GM23338 (cell line): Measurements from ENCODE around the gene CFAP58. TPM values are rescaled to one million over a fixed set of nuclear protein-coding genes. Genes with fewer than 3 reads are reported as not detected.

ENCODE experiments used
- ATAC-seq: fragments of 200-7000 bp; cut with Tn5 transposase; 3 replicates; pipeline ENCODE4 v1.9.1; 2020
- DNase-seq: peaks from one replicate; pipeline ENCODE4 v3.0.0-alpha.2; 2015; ENCODE audit warnings: low spot score
- H2AFZ ChIP-seq: fragments of 200-600 bp; sonication (generic); 2 replicates; pipeline ENCODE4 v1.8.0; 2016; ENCODE audit warnings: antibody characterized with exemption, mild to moderate bottlenecking, moderate library complexity
- H3F3A ChIP-seq: fragments of 200-600 bp; sonication (generic); replicated peaks from 2 replicates; pipeline ENCODE4 v1.8.0; 2017; ENCODE audit warnings: antibody characterized with exemption, mixed run types, low read depth
- H3K27ac ChIP-seq: fragments of 200-600 bp; sonication (generic); 2 replicates; pipeline ENCODE4 v1.6.1; 2016; ENCODE audit warnings: low read depth
- H3K27me3 ChIP-seq: fragments of 200-600 bp; sonication (generic); 2 replicates; pipeline ENCODE4 v1.8.0; 2016; ENCODE audit warnings: mild to moderate bottlenecking, mixed run types, moderate library complexity; ENCODE audit not compliant: insufficient read depth
- H3K36me3 ChIP-seq: fragments of 200-600 bp; sonication (generic); 2 replicates; pipeline ENCODE4 v1.8.0; 2016; ENCODE audit warnings: mild to moderate bottlenecking; ENCODE audit not compliant: insufficient read depth
- H3K4me1 ChIP-seq: fragments of 200-600 bp; sonication (generic); 2 replicates; pipeline ENCODE4 v1.8.0; 2016; ENCODE audit warnings: mild to moderate bottlenecking, moderate library complexity; ENCODE audit not compliant: insufficient read depth
- H3K4me2 ChIP-seq: fragments of 200-600 bp; sonication (generic); 2 replicates; pipeline ENCODE4 v1.7.1; 2017; ENCODE audit warnings: mixed run types
- H3K4me3 ChIP-seq: fragments of 200-600 bp; sonication (generic); 2 replicates; pipeline ENCODE4 v1.6.1; 2016; ENCODE audit warnings: mixed run types
- H3K79me2 ChIP-seq: fragments of 200-600 bp; sonication (generic); replicated peaks from 2 replicates; pipeline ENCODE4 v1.8.0; 2017; ENCODE audit warnings: mild to moderate bottlenecking; ENCODE audit not compliant: insufficient read depth
- H3K9me2 ChIP-seq: fragments of 200-600 bp; sonication (generic); 2 replicates; pipeline ENCODE4 v1.8.0; 2017; ENCODE audit not compliant: insufficient read depth
- H4K20me1 ChIP-seq: fragments of 200-600 bp; sonication (generic); replicated peaks from 2 replicates; pipeline ENCODE4 v1.8.0; 2017; ENCODE audit warnings: mild to moderate bottlenecking; ENCODE audit not compliant: insufficient read depth
- H3K27ac Mint-ChIP-seq: 2 replicates; pipeline ENCODE4 v1.8.0; 2020; ENCODE audit warnings: inconsistent platforms, mild to moderate bottlenecking, moderate library complexity, mixed read lengths
- H3K27me3 Mint-ChIP-seq: 3 replicates; pipeline ENCODE4 v1.8.0; 2022; ENCODE audit warnings: low read depth, mild to moderate bottlenecking, moderate library complexity, mixed read lengths, inconsistent platforms; ENCODE audit not compliant: insufficient read depth, poor library complexity
- H3K36me3 Mint-ChIP-seq: 3 replicates; pipeline ENCODE4 v1.8.0; 2021; ENCODE audit warnings: low read depth, mild to moderate bottlenecking, inconsistent platforms, moderate library complexity, mixed read lengths
- H3K4me1 Mint-ChIP-seq: 3 replicates; pipeline ENCODE4 v1.8.0; 2020; ENCODE audit warnings: mild to moderate bottlenecking, inconsistent platforms, mixed read lengths
- H3K4me3 Mint-ChIP-seq: 3 replicates; pipeline ENCODE4 v1.8.0; 2021; ENCODE audit warnings: moderate library complexity, mild to moderate bottlenecking, inconsistent platforms, mixed read lengths
- H3K9me3 Mint-ChIP-seq: 3 replicates; pipeline ENCODE4 v1.8.0; 2020; ENCODE audit warnings: moderate library complexity, mild to moderate bottlenecking, inconsistent platforms, mixed read lengths
- CREB1 ChIP-seq: fragments of 250-450 bp; sonication (Bioruptor Pico); IDR thresholded peaks from 2 replicates; pipeline ENCODE4 v1.5.0; 2020; ENCODE audit warnings: low read depth, mild to moderate bottlenecking, moderate library complexity
- EZH2 ChIP-seq: fragments of 200-600 bp; sonication (generic); IDR thresholded peaks from one replicate; pipeline ENCODE4 v1.8.0; 2017; ENCODE audit warnings: antibody characterized with exemption, mild to moderate bottlenecking, low read depth; ENCODE audit not compliant: unreplicated experiment
- EZH2phosphoT487 ChIP-seq: fragments of 200-600 bp; sonication (generic); IDR thresholded peaks from one replicate; pipeline ENCODE4 v1.8.1; 2018; ENCODE audit warnings: antibody characterized with exemption; ENCODE audit not compliant: unreplicated experiment
- JUNB ChIP-seq: IDR thresholded peaks from one replicate; pipeline ENCODE4 v1.6.1; 2016; ENCODE audit warnings: antibody characterized with exemption; ENCODE audit not compliant: unreplicated experiment
- NANOG ChIP-seq: IDR thresholded peaks from 2 replicates; pipeline ENCODE4 v1.6.1; 2016; ENCODE audit warnings: antibody characterized with exemption, borderline replicate concordance
- POLR2AphosphoS5 ChIP-seq: IDR thresholded peaks from 2 replicates; pipeline ENCODE4 v1.6.1; 2016; ENCODE audit warnings: antibody characterized with exemption, low read depth
- STAT1 ChIP-seq: IDR thresholded peaks from one replicate; pipeline ENCODE4 v1.6.1; 2016; ENCODE audit warnings: antibody characterized with exemption; ENCODE audit not compliant: unreplicated experiment
- ZNF114 ChIP-seq: fragments of 250-450 bp; sonication (Bioruptor Pico); IDR thresholded peaks from 2 replicates; pipeline ENCODE4 v1.5.0; 2020; ENCODE audit warnings: mild to moderate bottlenecking, moderate library complexity
- ZNF331 ChIP-seq: fragments of 250-450 bp; sonication (Bioruptor Pico); IDR thresholded peaks from 2 replicates; pipeline ENCODE4 v1.5.0; 2020; ENCODE audit warnings: low read depth, mild to moderate bottlenecking, moderate library complexity
- polyA plus RNA-seq: library from polyadenylated mRNA; unstranded; fragments of >200 nt; fragmentation: Nextera tagmentation; extraction: Ambion mirVana; gene quantifications from 2 replicates; pipeline ENCODE4 v1.2.1, GENCODE V29; 2016
- total RNA-seq: library from RNA; depleted of rRNA; stranded (reverse); fragments of >200 nt; shearing (Covaris generic); gene quantifications from 2 replicates; pipeline ENCODE4 v1.2.3, GENCODE V29; 2014
- TF ChIP-seq, protein P1 (sequence below): fragments of 250-450 bp; sonication (Bioruptor Pico); IDR thresholded peaks from 2 replicates; pipeline ENCODE4 v1.5.0; 2020; ENCODE audit warnings: mild to moderate bottlenecking, moderate library complexity
- TF ChIP-seq, protein P2 (sequence below): IDR thresholded peaks from one replicate; pipeline ENCODE4 v1.6.1; 2018; ENCODE audit warnings: antibody characterized with exemption; ENCODE audit not compliant: unreplicated experiment
- TF ChIP-seq, protein P3 (sequence below), 2 experiments: fragments of 200-600 bp in 1 of 2; sonication (generic) in 1 of 2; conservative IDR thresholded peaks; 2 replicates each; pipeline versions ENCODE4 v1.5.1 to v1.6.1; 2016 to 2017; ENCODE audit warnings: antibody characterized with exemption in 2 of 2, low read depth in 2 of 2, mild to moderate bottlenecking in 2 of 2, moderate library complexity in 1 of 2
- TF ChIP-seq, protein P4 (sequence below): IDR thresholded peaks from 2 replicates; pipeline ENCODE4 v1.6.1; 2016; ENCODE audit warnings: antibody characterized with exemption

The CFAP58 gene
- total and polyA plus RNA-seq, 2 experiments from 2014 or later = 0.63 to 0.89 TPM

DNA sequence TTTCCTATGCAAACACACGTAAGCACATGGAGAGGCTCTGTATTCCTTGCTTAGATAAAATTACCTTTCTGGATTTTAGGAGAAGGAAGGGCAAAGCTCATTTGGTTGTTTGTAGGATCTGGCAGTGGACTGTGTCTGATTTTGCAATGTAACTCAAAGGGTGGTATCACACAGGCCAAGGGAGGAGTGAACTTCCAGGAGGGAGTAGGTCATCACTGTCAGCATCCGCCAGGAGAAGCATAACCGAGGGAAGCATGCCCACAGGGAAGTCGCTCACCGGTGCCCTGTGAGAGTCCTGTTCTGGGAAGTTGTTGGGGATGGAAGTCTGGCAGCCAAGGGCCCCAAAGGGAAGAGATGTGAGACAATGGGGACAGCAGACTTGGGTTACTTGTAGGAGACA is 74.4 kb downstream of the CFAP58 start:
- no peak overlapping the region for H2AFZ ChIP-seq
- no peak overlapping the region for H3K27ac Mint-ChIP-seq
- H3K4me1 ChIP-seq = peaks cover 18% of the 10 kb centered on the region
- H3K36me3 Mint-ChIP-seq = no peaks in the 10 kb centered on the region
- H3K4me3 ChIP-seq = no peak overlapping the region
- no peaks in the 10 kb centered on the region for H3F3A ChIP-seq
- H3K4me3 Mint-ChIP-seq = no peak overlapping the region
- no peaks in the 10 kb centered on the region for H3K79me2 ChIP-seq
- H3K27me3 Mint-ChIP-seq = peaks cover 3% of the 10 kb centered on the region
- H3K9me3 Mint-ChIP-seq = no peaks in the 10 kb centered on the region; the same call in 2 of the 3 replicates
- H3K27me3 ChIP-seq = no peaks in the 10 kb centered on the region
- peaks cover 3% of the 10 kb centered on the region for H3K4me1 Mint-ChIP-seq
- H4K20me1 ChIP-seq = no peaks in the 10 kb centered on the region
- H3K27ac ChIP-seq = no peak overlapping the region
- H3K9me2 ChIP-seq = no peaks in the 10 kb centered on the region; the same call in 1 of the 2 replicates
- no peaks in the 10 kb centered on the region for H3K36me3 ChIP-seq
- no peak for ATAC-seq
- no peak for DNase-seq
- H3K4me2 ChIP-seq = no peak overlapping the region
- TF ChIP-seq ZNF114 (CRISPR knock-in tag) (no peak), NANOG (no peak), POLR2AphosphoS5 (no peak), STAT1 (no peak), JUNB (no peak), EZH2phosphoT487 (no peak), ZNF331 (no peak), EZH2 (no peak), CREB1 (no peak)
- TF ChIP-seq, protein P1, sequence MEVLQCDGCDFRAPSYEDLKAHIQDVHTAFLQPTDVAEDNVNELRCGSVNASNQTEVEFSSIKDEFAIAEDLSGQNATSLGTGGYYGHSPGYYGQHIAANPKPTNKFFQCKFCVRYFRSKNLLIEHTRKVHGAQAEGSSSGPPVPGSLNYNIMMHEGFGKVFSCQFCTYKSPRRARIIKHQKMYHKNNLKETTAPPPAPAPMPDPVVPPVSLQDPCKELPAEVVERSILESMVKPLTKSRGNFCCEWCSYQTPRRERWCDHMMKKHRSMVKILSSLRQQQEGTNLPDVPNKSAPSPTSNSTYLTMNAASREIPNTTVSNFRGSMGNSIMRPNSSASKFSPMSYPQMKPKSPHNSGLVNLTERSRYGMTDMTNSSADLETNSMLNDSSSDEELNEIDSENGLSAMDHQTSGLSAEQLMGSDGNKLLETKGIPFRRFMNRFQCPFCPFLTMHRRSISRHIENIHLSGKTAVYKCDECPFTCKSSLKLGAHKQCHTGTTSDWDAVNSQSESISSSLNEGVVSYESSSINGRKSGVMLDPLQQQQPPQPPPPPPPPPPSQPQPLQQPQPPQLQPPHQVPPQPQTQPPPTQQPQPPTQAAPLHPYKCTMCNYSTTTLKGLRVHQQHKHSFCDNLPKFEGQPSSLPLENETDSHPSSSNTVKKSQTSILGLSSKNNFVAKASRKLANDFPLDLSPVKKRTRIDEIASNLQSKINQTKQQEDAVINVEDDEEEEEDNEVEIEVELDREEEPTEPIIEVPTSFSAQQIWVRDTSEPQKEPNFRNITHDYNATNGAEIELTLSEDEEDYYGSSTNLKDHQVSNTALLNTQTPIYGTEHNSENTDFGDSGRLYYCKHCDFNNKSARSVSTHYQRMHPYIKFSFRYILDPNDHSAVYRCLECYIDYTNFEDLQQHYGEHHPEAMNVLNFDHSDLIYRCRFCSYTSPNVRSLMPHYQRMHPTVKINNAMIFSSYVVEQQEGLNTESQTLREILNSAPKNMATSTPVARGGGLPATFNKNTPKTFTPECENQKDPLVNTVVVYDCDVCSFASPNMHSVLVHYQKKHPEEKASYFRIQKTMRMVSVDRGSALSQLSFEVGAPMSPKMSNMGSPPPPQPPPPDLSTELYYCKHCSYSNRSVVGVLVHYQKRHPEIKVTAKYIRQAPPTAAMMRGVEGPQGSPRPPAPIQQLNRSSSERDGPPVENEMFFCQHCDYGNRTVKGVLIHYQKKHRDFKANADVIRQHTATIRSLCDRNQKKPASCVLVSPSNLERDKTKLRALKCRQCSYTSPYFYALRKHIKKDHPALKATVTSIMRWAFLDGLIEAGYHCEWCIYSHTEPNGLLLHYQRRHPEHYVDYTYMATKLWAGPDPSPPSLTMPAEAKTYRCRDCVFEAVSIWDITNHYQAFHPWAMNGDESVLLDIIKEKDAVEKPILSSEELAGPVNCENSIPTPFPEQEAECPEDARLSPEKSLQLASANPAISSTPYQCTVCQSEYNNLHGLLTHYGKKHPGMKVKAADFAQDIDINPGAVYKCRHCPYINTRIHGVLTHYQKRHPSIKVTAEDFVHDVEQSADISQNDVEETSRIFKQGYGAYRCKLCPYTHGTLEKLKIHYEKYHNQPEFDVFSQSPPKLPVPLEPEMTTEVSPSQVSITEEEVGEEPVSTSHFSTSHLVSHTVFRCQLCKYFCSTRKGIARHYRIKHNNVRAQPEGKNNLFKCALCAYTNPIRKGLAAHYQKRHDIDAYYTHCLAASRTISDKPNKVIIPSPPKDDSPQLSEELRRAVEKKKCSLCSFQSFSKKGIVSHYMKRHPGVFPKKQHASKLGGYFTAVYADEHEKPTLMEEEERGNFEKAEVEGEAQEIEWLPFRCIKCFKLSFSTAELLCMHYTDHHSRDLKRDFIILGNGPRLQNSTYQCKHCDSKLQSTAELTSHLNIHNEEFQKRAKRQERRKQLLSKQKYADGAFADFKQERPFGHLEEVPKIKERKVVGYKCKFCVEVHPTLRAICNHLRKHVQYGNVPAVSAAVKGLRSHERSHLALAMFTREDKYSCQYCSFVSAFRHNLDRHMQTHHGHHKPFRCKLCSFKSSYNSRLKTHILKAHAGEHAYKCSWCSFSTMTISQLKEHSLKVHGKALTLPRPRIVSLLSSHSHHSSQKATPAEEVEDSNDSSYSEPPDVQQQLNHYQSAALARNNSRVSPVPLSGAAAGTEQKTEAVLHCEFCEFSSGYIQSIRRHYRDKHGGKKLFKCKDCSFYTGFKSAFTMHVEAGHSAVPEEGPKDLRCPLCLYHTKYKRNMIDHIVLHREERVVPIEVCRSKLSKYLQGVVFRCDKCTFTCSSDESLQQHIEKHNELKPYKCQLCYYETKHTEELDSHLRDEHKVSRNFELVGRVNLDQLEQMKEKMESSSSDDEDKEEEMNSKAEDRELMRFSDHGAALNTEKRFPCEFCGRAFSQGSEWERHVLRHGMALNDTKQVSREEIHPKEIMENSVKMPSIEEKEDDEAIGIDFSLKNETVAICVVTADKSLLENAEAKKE (CRISPR knock-in tag) = no peak
- TF ChIP-seq, protein P2, sequence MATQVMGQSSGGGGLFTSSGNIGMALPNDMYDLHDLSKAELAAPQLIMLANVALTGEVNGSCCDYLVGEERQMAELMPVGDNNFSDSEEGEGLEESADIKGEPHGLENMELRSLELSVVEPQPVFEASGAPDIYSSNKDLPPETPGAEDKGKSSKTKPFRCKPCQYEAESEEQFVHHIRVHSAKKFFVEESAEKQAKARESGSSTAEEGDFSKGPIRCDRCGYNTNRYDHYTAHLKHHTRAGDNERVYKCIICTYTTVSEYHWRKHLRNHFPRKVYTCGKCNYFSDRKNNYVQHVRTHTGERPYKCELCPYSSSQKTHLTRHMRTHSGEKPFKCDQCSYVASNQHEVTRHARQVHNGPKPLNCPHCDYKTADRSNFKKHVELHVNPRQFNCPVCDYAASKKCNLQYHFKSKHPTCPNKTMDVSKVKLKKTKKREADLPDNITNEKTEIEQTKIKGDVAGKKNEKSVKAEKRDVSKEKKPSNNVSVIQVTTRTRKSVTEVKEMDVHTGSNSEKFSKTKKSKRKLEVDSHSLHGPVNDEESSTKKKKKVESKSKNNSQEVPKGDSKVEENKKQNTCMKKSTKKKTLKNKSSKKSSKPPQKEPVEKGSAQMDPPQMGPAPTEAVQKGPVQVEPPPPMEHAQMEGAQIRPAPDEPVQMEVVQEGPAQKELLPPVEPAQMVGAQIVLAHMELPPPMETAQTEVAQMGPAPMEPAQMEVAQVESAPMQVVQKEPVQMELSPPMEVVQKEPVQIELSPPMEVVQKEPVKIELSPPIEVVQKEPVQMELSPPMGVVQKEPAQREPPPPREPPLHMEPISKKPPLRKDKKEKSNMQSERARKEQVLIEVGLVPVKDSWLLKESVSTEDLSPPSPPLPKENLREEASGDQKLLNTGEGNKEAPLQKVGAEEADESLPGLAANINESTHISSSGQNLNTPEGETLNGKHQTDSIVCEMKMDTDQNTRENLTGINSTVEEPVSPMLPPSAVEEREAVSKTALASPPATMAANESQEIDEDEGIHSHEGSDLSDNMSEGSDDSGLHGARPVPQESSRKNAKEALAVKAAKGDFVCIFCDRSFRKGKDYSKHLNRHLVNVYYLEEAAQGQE = no peak
- TF ChIP-seq, protein P3, sequence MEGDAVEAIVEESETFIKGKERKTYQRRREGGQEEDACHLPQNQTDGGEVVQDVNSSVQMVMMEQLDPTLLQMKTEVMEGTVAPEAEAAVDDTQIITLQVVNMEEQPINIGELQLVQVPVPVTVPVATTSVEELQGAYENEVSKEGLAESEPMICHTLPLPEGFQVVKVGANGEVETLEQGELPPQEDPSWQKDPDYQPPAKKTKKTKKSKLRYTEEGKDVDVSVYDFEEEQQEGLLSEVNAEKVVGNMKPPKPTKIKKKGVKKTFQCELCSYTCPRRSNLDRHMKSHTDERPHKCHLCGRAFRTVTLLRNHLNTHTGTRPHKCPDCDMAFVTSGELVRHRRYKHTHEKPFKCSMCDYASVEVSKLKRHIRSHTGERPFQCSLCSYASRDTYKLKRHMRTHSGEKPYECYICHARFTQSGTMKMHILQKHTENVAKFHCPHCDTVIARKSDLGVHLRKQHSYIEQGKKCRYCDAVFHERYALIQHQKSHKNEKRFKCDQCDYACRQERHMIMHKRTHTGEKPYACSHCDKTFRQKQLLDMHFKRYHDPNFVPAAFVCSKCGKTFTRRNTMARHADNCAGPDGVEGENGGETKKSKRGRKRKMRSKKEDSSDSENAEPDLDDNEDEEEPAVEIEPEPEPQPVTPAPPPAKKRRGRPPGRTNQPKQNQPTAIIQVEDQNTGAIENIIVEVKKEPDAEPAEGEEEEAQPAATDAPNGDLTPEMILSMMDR (conservative IDR thresholded peaks at IDR 0.05; ENCODE audit: low read depth in 2 of 2) = no peak
- TF ChIP-seq, protein P4, sequence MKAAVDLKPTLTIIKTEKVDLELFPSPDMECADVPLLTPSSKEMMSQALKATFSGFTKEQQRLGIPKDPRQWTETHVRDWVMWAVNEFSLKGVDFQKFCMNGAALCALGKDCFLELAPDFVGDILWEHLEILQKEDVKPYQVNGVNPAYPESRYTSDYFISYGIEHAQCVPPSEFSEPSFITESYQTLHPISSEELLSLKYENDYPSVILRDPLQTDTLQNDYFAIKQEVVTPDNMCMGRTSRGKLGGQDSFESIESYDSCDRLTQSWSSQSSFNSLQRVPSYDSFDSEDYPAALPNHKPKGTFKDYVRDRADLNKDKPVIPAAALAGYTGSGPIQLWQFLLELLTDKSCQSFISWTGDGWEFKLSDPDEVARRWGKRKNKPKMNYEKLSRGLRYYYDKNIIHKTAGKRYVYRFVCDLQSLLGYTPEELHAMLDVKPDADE = no peak
